NB4 (cell line): ENCODE data around the gene KRTAP21-3.
"Not testable (repeated sequence)": the region's sequence is repeated elsewhere in the genome, so short reads cannot be mapped to it uniquely, and the experiment has no call there.

Experiments
- DNase-seq: peaks from one replicate; pipeline ENCODE4 v3.0.0; 2010; ENCODE audit warnings: low read depth
- H3K4me3 ChIP-seq: one replicate; pipeline ENCODE4 v1.5.1; 2011; ENCODE audit warnings: mild to moderate bottlenecking, low read depth, low read length, moderate library complexity
- MYC ChIP-seq: IDR thresholded peaks from 2 replicates; pipeline ENCODE4 v1.6.1; 2011; ENCODE audit warnings: low read depth, low read length
- POLR2A ChIP-seq: IDR thresholded peaks from 2 replicates; pipeline ENCODE4 v1.6.1; 2011; ENCODE audit warnings: mild to moderate bottlenecking; ENCODE audit not compliant: insufficient read length; ENCODE audit errors: extremely low read depth
- TF ChIP-seq, protein P1 (sequence below): IDR thresholded peaks from one replicate; pipeline ENCODE4 v1.5.1; 2012; ENCODE audit warnings: low read depth, low read length
- TF ChIP-seq, protein P2 (sequence below): IDR thresholded peaks from 2 replicates; pipeline ENCODE4 v1.6.1; 2011; ENCODE audit warnings: low read depth, low read length

KRTAP21-3 gene, protein sequence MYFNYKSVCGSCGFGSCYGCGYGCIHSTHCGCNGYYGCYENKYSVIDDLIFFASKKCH

DNA sequence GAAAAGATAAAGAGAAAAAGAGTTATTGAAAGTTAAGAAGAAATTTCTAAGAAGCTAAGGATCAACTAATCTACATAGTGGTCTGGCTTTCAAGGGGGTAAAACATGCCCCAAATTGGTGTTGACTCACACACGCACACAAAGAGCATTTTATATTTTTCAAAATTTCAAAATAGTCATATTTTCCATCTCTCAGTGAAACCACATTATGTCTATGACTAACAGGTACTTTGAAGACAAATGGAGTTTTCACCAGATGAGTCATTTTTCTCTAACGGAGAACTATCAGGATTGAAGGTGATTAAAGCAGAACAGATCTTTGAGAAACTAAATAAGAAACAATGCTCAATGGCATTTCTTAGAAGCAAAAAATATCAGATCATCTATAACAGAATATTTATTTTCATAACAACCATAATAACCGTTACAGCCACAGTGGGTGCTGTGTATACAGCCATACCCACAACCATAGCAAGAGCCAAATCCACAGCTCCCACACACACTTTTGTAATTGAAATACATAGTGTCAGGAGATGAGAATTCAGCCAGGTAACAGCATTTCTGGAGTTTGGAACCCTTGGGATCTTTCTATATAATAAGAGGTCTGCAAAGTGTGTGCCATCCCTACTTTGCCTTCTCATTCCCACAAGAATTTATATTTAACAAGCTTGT is at the start of gene KRTAP21-3:
Gene KRTAP21-3 (minus strand): TSS at position 539 of the 671 bp plus-strand sequence. CDS start 18 bp downstream, at position 521.
- H3K4me3 ChIP-seq: no peak within 1 kb of the TSS
- peak; percentile 1 for DNase-seq
- TF ChIP-seq MYC (no peak), POLR2A (no peak)
- TF ChIP-seq, protein P1, sequence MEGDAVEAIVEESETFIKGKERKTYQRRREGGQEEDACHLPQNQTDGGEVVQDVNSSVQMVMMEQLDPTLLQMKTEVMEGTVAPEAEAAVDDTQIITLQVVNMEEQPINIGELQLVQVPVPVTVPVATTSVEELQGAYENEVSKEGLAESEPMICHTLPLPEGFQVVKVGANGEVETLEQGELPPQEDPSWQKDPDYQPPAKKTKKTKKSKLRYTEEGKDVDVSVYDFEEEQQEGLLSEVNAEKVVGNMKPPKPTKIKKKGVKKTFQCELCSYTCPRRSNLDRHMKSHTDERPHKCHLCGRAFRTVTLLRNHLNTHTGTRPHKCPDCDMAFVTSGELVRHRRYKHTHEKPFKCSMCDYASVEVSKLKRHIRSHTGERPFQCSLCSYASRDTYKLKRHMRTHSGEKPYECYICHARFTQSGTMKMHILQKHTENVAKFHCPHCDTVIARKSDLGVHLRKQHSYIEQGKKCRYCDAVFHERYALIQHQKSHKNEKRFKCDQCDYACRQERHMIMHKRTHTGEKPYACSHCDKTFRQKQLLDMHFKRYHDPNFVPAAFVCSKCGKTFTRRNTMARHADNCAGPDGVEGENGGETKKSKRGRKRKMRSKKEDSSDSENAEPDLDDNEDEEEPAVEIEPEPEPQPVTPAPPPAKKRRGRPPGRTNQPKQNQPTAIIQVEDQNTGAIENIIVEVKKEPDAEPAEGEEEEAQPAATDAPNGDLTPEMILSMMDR: no peak

DNA sequence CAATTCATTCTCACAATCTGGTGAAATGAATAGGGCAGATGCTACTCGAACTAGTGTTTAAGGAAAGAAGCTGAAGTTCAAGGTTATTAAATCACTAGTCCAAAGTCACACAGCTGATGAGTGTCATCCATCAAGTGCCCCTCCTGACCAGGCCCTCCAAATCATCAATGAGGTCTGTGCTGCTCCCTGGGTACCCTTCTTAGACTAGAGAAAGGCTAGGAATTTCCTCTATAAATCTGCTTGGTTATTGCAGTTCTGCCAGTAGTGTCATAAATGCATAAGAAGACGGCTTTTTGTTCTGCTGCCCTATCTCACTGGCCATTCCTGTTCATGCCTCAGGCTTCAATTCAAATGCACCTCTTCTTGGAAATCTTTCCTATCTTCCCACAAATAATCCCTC is 42.2 kb upstream of the KRTAP21-3 start:
- TF ChIP-seq, protein P1: no peak
- TF ChIP-seq POLR2A (no peak), MYC (no peak)
- TF ChIP-seq, protein P2, sequence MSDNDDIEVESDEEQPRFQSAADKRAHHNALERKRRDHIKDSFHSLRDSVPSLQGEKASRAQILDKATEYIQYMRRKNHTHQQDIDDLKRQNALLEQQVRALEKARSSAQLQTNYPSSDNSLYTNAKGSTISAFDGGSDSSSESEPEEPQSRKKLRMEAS: no peak
- H3K4me3 ChIP-seq: no peak overlapping the region
- DNase-seq: no peak

DNA sequence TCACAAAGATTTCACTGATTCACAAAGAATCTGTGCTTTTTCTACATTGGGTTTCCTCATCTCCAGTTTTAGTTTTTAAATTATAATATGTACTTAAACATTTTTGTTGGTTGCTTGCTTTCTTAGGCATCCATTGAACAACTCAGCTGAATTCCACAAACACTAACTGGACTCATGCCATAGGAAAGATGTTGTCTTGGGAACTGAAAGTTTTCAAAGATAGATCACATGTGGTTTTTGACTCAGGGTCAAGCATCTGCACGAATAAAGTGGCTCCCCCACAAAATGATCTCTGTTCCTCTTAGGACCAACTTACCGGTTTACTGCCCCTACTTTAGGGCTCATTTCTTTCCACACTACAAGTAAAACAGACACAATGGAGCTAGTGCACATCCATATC is 39.7 kb upstream of the KRTAP21-3 start:
- no peak for DNase-seq
- TF ChIP-seq, protein P1: no peak
- TF ChIP-seq, protein P2: no peak
- TF ChIP-seq POLR2A (no peak), MYC (no peak)
- H3K4me3 ChIP-seq: no peak overlapping the region

DNA sequence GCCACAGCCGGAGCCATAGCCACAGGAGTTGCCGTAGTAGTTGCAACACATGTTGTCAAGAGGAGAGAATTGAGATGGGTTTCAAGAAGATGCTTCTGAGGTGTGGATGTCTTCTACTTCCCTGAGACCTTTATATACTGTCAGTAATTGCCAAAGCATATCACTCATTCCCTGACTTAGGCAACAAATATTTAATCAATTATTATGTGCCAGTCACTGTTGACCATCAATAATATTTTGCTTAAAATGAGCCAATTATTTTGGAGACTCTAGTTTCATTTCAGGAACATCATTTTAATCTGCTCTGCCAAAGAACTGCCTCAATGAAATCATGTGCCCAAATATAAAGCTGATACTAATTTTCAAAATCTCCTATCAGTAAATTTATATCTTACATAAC is 36.8 kb upstream of the KRTAP21-3 start, which contains the start of gene KRTAP21-1:
Gene KRTAP21-1 (minus strand): TSS at position 101 of the 400 bp plus-strand sequence. CDS start 50 bp downstream, at position 51.
- DNase-seq, H3K4me3 ChIP-seq: not testable (repeated sequence)

DNA sequence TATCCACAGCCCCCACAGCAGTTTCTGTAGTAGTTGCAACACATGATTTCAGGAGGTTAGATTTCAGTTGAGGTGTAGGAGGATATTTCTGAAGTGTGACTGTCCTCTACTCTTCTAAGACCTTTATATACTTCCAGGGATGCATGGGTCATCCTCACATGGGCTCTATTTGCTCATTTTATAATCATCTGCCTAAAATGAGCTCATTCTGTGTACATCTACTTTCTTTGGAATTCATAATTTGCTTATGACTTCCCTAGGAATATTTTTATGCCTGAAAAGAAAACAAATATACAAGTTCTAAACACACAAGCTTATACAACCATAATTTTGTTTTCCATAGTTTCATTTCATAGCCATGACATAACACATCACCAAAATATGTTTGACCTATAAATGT is 28.6 kb upstream of the KRTAP21-3 start, which contains the start of gene KRTAP21-2:
Gene KRTAP21-2 (minus strand): TSS at position 101 of the 400 bp plus-strand sequence. CDS start 57 bp downstream, at position 44.
- DNase-seq: no peak
- TF ChIP-seq, protein P2: no peak
- TF ChIP-seq MYC: no peak
- TF ChIP-seq POLR2A: no peak
- TF ChIP-seq, protein P1: no peak
- H3K4me3 ChIP-seq: no peak within 1 kb of the TSS

DNA sequence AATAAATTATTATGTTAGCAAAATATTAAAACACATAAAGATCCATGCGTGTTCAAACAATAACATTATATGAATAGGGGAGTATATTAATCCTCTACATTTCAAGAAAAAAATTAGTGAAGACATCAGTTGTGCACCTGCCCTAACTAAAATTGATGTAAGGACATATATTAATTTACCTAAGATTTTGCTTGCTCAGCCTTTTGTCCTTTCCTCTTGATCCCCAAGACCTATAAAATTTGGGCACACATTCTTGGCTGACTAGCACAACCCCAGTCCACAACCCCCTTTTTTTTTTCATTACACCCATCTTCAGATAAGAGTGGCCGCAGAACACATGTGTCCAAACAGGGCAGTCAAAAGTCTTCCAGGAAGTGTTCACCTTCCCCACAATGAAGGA is 21.9 kb upstream of the KRTAP21-3 start:
- no peak overlapping the region for H3K4me3 ChIP-seq
- DNase-seq: no peak
- TF ChIP-seq, protein P1: no peak
- TF ChIP-seq MYC (no peak), POLR2A (no peak)
- TF ChIP-seq, protein P2: no peak
